ENCODE results near the gene IGLL1. TPM values are rescaled to one million over a fixed set of nuclear protein-coding genes. Genes with fewer than 3 reads are reported as not detected.
A peak's percentile ranks its signal among the peaks of the same experiment; 100 is the strongest.

IGLL1 gene
- total and polyA plus RNA-seq, 3 donors from 2014 or later = 6.9 to 36.9 (median 24.6) TPM

DNA sequence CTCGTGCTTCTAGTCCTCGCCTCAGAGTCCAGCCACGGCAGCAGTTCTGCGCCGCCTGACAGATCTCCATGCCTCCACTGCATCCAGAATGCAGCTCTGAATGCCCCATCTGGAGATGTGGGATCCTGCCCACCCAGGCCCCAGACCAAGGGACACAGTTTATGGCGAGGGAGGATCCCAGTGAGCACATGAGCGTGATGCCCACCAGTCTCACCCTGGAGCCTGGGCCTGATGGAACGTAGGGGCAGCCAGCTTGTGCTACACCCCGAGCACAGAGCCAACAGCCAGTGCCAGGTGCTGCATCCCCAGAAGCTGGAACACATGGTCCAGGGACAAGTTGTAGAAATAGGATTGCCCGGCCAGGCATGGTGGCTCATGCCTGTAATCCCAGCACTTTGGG, 10.4 kb downstream of the IGLL1 start:
- intact Hi-C loops (cut with DNase I; ENCODE audit: low total_unique reads) = no loop called here
- H3K9me3 ChIP-seq = no peaks in the 10 kb centered on the region
- no peaks in the 10 kb centered on the region for H3K27me3 ChIP-seq
- H3K4me1 ChIP-seq = peaks cover 21% of the 10 kb centered on the region
- no peak for DNase-seq
- 93 to 98% methylated on average over 6 to 10 of the region's 10 CpGs for WGBS, 2 donors
- TF ChIP-seq, protein P1, sequence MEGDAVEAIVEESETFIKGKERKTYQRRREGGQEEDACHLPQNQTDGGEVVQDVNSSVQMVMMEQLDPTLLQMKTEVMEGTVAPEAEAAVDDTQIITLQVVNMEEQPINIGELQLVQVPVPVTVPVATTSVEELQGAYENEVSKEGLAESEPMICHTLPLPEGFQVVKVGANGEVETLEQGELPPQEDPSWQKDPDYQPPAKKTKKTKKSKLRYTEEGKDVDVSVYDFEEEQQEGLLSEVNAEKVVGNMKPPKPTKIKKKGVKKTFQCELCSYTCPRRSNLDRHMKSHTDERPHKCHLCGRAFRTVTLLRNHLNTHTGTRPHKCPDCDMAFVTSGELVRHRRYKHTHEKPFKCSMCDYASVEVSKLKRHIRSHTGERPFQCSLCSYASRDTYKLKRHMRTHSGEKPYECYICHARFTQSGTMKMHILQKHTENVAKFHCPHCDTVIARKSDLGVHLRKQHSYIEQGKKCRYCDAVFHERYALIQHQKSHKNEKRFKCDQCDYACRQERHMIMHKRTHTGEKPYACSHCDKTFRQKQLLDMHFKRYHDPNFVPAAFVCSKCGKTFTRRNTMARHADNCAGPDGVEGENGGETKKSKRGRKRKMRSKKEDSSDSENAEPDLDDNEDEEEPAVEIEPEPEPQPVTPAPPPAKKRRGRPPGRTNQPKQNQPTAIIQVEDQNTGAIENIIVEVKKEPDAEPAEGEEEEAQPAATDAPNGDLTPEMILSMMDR (IDR thresholded peaks at IDR 0.05) = no peak
- no peak for TF ChIP-seq POLR2A (IDR thresholded peaks at IDR 0.05)
- H3K27ac ChIP-seq = no peak overlapping the region
- no peaks in the 10 kb centered on the region for H3K36me3 ChIP-seq (ENCODE audit: low read depth, missing control alignments)
- H3K4me3 ChIP-seq = no peak overlapping the region

DNA sequence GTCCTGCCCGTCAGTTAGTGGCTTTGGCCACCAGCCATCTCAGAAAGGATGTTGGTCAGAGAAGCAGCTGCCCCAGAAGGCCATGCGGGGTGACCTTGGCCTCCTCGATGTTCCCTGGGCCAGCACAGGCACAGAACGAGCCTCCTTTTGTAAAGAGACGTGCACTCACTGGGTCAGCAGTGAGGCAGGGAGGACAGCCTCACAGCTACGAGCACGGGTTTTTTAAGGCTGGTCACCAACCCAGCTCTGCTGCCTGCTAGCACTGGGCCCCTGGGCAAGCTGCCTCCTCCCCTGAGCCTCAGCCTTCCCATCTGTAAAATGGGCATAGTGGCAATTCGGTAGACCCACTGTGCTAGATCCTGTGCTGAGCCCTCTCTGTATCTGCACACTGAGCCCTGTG, 10.8 kb downstream of the IGLL1 start:
- Histone ChIP-seq H3K9me3 (no peaks in the 10 kb centered on the region), H3K27ac (no peak overlapping the region), H3K36me3 (ENCODE audit: low read depth, missing control alignments) (no peaks in the 10 kb centered on the region), H3K4me1 (peaks cover 21% of the 10 kb centered on the region), H3K4me3 (no peak overlapping the region), H3K27me3 (no peaks in the 10 kb centered on the region)
- WGBS, 2 donors = 51 to 83% methylated on average over 2 to 8 of the region's 8 CpGs
- TF ChIP-seq POLR2A (IDR thresholded peaks at IDR 0.05) = no peak
- TF ChIP-seq, protein P1 (IDR thresholded peaks at IDR 0.05) = no peak
- DNase-seq = peak; percentile 25
- intact Hi-C loops (cut with DNase I; ENCODE audit: low total_unique reads) = no loop called here

DNA sequence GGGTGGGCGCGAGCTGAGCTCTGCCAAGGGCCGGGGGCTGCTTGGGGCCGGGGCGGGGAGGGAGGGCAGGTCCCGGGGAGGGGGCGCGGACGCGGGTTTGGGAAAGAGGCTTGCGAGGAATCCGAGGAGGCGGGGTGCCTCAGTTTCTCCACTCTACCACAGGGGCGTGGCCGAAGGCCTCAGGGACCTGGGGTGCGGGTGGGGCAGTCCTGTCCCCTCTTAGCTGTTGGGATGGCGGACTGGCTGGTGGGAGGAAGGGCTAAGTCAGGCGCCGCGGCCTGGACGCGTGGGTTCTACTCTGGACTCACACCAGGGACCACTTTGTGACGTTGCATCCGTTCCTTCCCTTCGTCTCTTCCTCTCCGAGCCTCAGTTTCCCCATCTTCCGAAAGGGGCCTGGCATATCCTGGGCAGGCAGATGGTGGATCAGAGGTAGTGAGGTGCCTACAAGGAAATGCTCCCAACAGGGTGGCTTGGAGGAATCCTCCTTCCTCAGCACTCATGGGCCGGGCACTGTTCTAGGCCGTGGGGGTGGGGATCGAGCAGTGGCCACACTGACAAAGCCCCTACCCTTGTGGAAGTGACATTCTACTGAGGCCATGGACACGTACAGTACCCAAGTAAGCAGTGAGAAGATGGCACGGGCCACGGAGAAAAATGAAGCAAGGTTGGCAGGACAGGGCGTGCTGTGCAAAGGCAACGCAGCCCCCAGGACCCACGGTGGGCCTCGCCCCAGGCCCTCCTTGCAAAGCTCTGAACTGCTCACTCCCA, 13.2 kb downstream of the IGLL1 start:
- intact Hi-C loops (cut with DNase I; ENCODE audit: low total_unique reads) = no loop called here
- peak overlapping the region; percentile 48 to 63 for H3K4me3 ChIP-seq
- no peaks in the 10 kb centered on the region for H3K36me3 ChIP-seq (ENCODE audit: low read depth, missing control alignments)
- H3K4me1 ChIP-seq = peaks cover 21% of the 10 kb centered on the region
- no peak overlapping the region for H3K27ac ChIP-seq
- DNase-seq = no peak
- WGBS, 2 donors = 34 to 45% methylated on average over 27 to 36 of the region's 37 CpGs
- H3K27me3 ChIP-seq = no peaks in the 10 kb centered on the region
- no peak for TF ChIP-seq POLR2A (IDR thresholded peaks at IDR 0.05)
- TF ChIP-seq, protein P1 (IDR thresholded peaks at IDR 0.05) = no peak
- no peaks in the 10 kb centered on the region for H3K9me3 ChIP-seq

DNA sequence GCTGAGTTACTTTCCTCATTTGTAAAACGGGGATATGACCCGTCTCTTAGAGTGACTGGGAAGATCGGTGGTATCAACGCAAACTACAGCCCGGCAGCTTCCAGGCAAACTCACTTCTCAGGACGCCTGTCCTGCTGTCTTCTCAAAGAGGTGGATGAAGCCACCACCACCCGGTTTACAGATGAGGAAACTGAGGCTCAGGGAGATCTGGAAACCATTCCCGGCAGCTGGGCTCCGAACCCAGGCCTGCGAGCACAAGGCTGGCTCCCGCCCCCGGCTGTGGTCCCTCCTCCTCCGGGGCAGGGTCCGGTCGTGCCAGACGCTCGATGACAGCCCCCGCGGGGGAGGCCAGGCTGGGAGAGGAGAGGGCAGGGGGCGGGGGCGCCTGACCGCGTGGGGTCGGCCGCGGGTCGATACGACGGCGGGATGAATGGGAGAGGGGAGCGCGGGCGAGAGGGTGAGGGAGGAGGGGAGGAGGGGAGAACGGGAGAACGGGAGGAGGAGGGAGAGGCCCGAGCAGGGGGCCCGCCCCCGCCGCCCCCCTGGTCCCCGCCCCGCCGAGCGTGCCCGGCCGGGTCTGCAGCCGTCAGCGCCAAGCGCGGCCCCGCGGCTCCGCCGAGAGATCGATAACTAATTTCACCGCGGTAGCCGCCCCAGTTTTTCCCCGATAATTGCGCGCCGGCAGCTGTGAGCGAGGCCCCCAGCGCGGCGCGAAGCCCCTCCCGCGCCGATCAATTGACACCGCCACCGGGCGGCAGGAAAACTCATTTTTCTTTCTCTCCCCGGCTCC, 14.0 kb downstream of the IGLL1 start:
- no peak for TF ChIP-seq POLR2A (IDR thresholded peaks at IDR 0.05)
- TF ChIP-seq, protein P1 (IDR thresholded peaks at IDR 0.05) = no peak
- H3K27me3 ChIP-seq = no peaks in the 10 kb centered on the region
- WGBS, 2 donors = 0 to 2% methylated on average over 54 to 70 of the region's 73 CpGs

More for the DNA sequence above, 14.0 kb downstream of the IGLL1 start:
- Histone ChIP-seq H3K4me3 (peak overlapping the region; percentile 48 to 63), H3K4me1 (peaks cover 21% of the 10 kb centered on the region), H3K9me3 (no peaks in the 10 kb centered on the region), H3K27ac (no peak overlapping the region), H3K36me3 (ENCODE audit: low read depth, missing control alignments) (no peaks in the 10 kb centered on the region)
- DNase-seq = no peak
- intact Hi-C loops (cut with DNase I; ENCODE audit: low total_unique reads) = no loop called here

Data from testis (tissue), 3 donors.